RWPE1 (cell line): ENCODE measurements around the gene USP21.

Experiments
- CTCF ChIA-PET: fragments of 350-600 bp; sonication (Branson Sonifier 250); formaldehyde crosslinking; extraction: SDS; loops from one replicate; lab custom pipeline; 2021; lab: Yijun Ruan, JAX
- POLR2A ChIA-PET: fragments of 400-600 bp; formaldehyde crosslinking; extraction: SDS; loops from one replicate; lab custom pipeline; 2020; ENCODE audit warnings: antibody characterized with exemption; ENCODE audit not compliant: low non-redundant PET; lab: Yijun Ruan, JAX
- DNase-seq: peaks from one replicate; pipeline ENCODE4 v3.0.0; 2012; ENCODE audit warnings: low spot score
- H3K27ac ChIP-seq: fragments of 450-650 bp; 2 replicates; pipeline ENCODE4 v1.5.1; 2017
- TF ChIP-seq, protein P1 (sequence below): fragments of 450-650 bp; conservative IDR thresholded peaks from 2 replicates; pipeline ENCODE4 v1.5.1; 2017; ENCODE audit warnings: low read depth, mild to moderate bottlenecking

The USP21 gene

DNA sequence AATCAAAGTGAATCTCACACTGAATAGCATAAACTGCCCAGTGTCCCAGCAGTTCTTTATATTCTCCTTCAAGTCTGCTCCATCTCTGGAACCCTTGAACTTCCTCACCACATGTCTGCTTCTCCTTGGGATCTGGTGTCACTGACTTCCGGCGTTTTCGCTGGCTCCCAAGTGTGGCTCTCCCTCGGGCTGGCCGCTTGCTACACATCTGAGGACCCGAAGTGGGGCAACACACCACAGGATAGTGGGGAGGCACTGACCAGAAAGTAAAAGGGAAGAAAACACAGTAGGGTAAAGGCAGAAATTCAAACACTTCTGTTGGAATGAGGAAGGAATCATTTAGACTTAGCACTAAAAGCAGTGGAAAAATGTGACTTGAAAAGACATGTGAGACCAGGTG lies 36.3 kb upstream of the USP21 start:
- TF ChIP-seq, protein P1, sequence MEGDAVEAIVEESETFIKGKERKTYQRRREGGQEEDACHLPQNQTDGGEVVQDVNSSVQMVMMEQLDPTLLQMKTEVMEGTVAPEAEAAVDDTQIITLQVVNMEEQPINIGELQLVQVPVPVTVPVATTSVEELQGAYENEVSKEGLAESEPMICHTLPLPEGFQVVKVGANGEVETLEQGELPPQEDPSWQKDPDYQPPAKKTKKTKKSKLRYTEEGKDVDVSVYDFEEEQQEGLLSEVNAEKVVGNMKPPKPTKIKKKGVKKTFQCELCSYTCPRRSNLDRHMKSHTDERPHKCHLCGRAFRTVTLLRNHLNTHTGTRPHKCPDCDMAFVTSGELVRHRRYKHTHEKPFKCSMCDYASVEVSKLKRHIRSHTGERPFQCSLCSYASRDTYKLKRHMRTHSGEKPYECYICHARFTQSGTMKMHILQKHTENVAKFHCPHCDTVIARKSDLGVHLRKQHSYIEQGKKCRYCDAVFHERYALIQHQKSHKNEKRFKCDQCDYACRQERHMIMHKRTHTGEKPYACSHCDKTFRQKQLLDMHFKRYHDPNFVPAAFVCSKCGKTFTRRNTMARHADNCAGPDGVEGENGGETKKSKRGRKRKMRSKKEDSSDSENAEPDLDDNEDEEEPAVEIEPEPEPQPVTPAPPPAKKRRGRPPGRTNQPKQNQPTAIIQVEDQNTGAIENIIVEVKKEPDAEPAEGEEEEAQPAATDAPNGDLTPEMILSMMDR, result no peak
- ChIA-PET CTCF (no interaction called here), POLR2A (no interaction called here)
- H3K27ac ChIP-seq, result peak overlapping the region; percentile 50
- no peak for DNase-seq

DNA sequence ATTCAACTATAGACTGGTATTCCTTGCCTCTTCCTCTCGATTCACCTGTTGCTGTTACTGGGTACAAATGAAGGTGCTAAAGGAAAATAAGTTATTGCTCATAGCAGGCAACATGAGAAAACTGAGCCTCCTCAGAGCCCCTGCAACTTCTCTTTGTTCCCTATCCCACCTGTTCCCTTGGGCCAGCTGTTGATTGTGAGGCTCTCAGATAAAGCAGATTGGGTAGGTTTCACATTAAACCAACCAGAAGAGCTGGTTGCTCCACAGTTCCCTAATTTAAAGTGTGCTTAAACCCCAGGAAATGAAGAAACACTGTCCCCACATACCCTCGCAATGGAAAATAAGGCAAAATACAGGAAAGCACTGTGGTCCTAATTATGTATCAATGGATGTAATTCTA lies 31.7 kb upstream of the USP21 start:
- TF ChIP-seq, protein P1, result no peak
- DNase-seq, result no peak
- no peak overlapping the region for H3K27ac ChIP-seq
- CTCF ChIA-PET, result no interaction called here
- POLR2A ChIA-PET, result no interaction called here

DNA sequence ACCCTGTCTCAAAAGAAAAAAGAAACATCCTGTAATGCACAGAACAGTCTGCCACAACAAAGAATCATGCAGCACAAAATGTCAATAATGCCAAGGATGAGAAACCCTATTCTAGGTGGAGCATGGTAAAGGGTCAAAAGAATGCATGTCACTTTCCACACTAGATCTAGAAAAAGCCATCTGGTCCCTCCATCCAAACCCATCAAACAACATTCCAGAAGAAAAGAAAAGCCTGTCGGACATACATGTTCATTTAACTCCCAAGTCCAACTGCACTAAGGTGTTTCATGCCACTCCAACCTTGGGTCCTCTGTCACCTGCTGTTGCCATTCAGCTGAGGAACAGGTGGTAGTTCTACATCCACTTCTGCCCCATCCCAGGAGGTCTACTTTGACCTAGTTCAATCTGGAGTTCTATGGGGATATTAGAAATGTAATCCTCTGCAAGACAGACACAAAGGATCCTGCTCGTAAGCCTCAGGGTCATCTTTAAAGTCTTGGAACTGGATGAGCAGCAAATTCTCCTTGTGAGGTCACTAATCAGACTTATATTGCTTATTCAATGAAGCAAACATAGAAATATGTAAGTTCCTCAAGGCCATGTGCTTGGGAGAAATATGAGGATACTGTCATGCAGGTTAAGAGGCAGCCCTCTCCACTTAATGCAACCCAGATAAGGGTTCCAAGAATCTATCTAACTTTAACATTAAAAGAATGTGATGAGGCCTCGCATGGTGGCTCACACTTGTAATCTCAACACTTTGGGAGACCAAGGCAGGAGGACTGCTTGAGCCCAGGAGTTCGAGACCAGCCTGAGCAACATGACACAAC lies 30.5 kb upstream of the USP21 start:
- no peak overlapping the region for H3K27ac ChIP-seq
- POLR2A ChIA-PET, result no interaction called here
- TF ChIP-seq, protein P1, result no peak
- no peak for DNase-seq
- CTCF ChIA-PET, result no interaction called here

DNA sequence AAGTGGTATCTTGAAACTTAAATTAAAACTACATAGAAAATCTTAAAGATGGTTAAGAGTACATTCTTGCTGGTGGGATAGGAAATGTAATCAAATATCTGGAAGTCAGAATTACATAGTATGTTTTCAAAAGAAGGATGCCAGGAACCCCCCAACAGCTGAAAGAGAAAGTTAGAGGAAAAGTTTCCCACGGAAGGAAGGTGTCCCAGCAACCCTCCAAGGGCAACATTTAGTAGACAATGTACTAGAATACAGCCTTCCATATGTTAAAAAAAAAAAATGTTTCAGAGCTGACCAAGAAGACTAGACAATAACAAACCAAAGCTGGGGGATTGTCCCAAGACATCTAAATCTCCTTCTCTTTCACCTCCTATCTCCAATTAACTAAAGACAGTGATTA lies 29.0 kb upstream of the USP21 start:
- TF ChIP-seq, protein P1, result no peak
- POLR2A ChIA-PET, result no interaction called here
- H3K27ac ChIP-seq, result no peak overlapping the region
- CTCF ChIA-PET, result no interaction called here
- DNase-seq, result no peak

DNA sequence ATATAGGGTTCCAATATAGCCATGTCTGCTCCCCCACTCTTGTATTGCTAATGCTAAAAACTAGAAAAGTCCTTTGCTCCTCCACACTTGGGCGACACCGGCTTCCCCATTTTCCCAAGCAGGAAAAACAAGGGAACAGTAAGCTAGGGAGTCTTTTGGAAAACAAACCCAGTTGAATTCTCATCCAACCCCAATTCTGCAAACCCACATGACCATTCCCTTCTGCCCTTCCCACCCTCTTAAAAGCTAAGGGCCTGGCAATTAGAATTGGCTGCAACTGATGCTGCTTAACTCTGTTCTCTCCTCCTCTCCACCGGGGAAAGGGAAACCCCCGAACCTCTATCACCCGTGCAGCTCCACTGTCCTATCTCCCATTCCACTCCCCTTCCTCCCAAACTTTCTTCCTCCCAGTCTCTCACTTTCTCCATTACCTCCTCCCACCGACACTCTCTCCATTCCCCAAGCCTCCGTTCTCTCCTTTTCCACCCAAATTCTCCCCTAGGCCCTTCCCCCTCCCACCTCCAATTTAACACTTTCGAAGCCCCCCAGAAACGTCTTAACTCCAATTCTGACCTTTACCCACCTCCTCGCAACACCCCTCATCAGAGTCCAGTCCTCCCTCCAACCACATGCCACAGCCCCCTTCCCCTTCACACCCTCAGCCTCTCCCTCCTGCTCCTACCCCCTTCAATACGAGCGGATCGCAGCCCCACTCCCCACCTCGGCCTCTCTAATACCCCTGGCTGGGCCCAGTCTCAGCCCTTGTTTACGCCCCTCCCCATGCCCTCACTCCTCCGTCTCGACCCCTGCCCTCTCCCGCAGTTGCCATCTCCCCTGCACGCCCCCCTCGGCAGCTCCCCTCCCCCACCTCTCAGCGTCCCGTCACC lies 27.5 kb upstream of the USP21 start:
- peak; percentile 36 for DNase-seq

More for the DNA sequence above, 27.5 kb upstream of the USP21 start:
- peak overlapping the region; percentile 98 for H3K27ac ChIP-seq
- TF ChIP-seq, protein P1, result no peak
- ChIA-PET CTCF (no interaction called here), POLR2A (no interaction called here)
